ENCODE measurements around the gene PDLIM3. TPM values are rescaled to one million over a fixed set of nuclear protein-coding genes. Genes with fewer than 3 reads are reported as not detected.

The PDLIM3 gene
- polyA plus RNA-seq, 1 of the 3 experiments (the other 2 are of a cell fraction), result 0.08 TPM

DNA sequence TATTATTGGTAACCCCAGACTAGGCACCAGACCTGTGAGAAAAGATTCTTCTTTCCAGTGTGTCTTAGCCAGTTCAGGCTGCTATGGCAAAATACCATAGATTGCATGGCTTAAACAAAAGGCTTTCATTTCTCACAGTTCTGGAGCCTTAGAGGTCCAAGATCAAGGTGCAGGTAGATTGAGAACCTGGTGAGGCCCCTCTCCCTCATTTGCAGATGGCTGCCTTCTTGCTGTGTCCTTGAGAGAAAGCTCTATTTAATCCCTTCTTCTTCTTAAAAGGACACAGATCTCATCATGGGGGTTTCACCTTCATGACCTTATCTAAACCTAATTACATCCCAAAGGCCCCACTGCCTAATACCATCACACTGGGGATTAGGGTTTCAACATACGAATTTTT lies 3.5 kb upstream of the PDLIM3 start:
- no peaks in the 10 kb centered on the region for H3K79me2 ChIP-seq (ENCODE audit: insufficient read depth)
- H3K4me3 ChIP-seq (ENCODE audit: low read depth in 2 of 2, low read length in 1 of 2), result no peak overlapping the region
- H3K9me2 ChIP-seq, result no peaks in the 10 kb centered on the region
- H3K9ac ChIP-seq, result no peak overlapping the region
- CTCF ChIA-PET, result interaction anchor here (1.0 to 1.7 kb wide), 2 partner anchors 11 to 59 kb away, joined by 3 to 4 read pairs; no protein-coding TSS in a partner anchor
- no peak for DNase-seq
- no peak overlapping the region for H3K27ac ChIP-seq (ENCODE audit: low read depth in 2 of 2, low read length in 1 of 2)
- H3F3A ChIP-seq (replicated peaks; ENCODE audit: insufficient read depth), result no peaks in the 10 kb centered on the region
- no peak overlapping the region for H3K4me2 ChIP-seq
- 8% methylated on average over 1 of the region's 1 CpG for whole genome bisulfite sequencing (ENCODE audit: low lambda C conversion rate)
- H2AFZ ChIP-seq (ENCODE audit: low read depth), result no peak overlapping the region
- H3K9me3 ChIP-seq, result no peaks in the 10 kb centered on the region
- no peaks in the 10 kb centered on the region for H3K36me3 ChIP-seq (replicated peaks in 1 of 2; ENCODE audit: control insufficient read depth in 1 of 2, insufficient read depth in 2 of 2, low read length in 1 of 2)
- POLR2A ChIA-PET, result no interaction called here
- TF ChIP-seq MEF2A (IDR thresholded peaks at IDR 0.05; ENCODE audit: borderline replicate concordance, low read depth) (no peak), REST (IDR thresholded peaks at IDR 0.05; ENCODE audit: low read depth, low read length) (no peak)
- H4K20me1 ChIP-seq (ENCODE audit: insufficient read depth), result no peaks in the 10 kb centered on the region
- peaks cover 0 to 4% of the 10 kb centered on the region in 2 experiments; a peak in 1 of 4 replicates for H3K4me1 ChIP-seq (ENCODE audit: control insufficient read depth in 1 of 2, insufficient read depth in 2 of 2, low read depth in 1 of 2, low read length in 1 of 2)
- H3K27me3 ChIP-seq (ENCODE audit: insufficient read depth), result peaks cover 37% of the 10 kb centered on the region; the same call in 1 of the 2 replicates

GRCh38 chr4:185536411-185536709 lies 1.1 kb upstream of the PDLIM3 start:
- H3K79me2 ChIP-seq (ENCODE audit: insufficient read depth), result no peaks in the 10 kb centered on the region
- H4K20me1 ChIP-seq (ENCODE audit: insufficient read depth), result no peaks in the 10 kb centered on the region
- no peak overlapping the region for H2AFZ ChIP-seq (ENCODE audit: low read depth)
- no peak overlapping the region for H3K4me3 ChIP-seq (ENCODE audit: low read depth in 2 of 2, low read length in 1 of 2)
- TF ChIP-seq GATA2 (CRISPR knock-in tag; IDR thresholded peaks at IDR 0.05), result no peak
- no peak for TF ChIP-seq USF1 (IDR thresholded peaks at IDR 0.05; ENCODE audit: borderline replicate concordance, low read depth)
- no peak for TF ChIP-seq EZH2phosphoT487 (IDR thresholded peaks at IDR 0.05; ENCODE audit: borderline replicate concordance, low read depth)
- no peak for TF ChIP-seq MEF2A (IDR thresholded peaks at IDR 0.05; ENCODE audit: borderline replicate concordance, low read depth)
- no peak for TF ChIP-seq FOXJ3 (CRISPR knock-in tag; IDR thresholded peaks at IDR 0.05)
- 41% methylated on average over 4 of the region's 4 CpGs for WGBS (ENCODE audit: low lambda C conversion rate)
- CTCF ChIA-PET, result interaction anchor here (0.9 to 1.2 kb wide), 6 partner anchors 18 to 69 kb away, joined by 3 to 5 read pairs (median 4); no protein-coding TSS in a partner anchor
- no peak overlapping the region for H3K27ac ChIP-seq (ENCODE audit: low read depth in 2 of 2, low read length in 1 of 2)
- H3K9ac ChIP-seq, result no peak overlapping the region
- H3K4me1 ChIP-seq (ENCODE audit: control insufficient read depth in 1 of 2, insufficient read depth in 2 of 2, low read depth in 1 of 2, low read length in 1 of 2), result peaks cover 0 to 8% of the 10 kb centered on the region in 2 experiments; a peak in 1 of 4 replicates
- no peaks in the 10 kb centered on the region for H3K9me3 ChIP-seq
- peak; percentile 33 for DNase-seq
- peaks cover 37% of the 10 kb centered on the region; the same call in 1 of the 2 replicates for H3K27me3 ChIP-seq (ENCODE audit: insufficient read depth)
- H3K9me2 ChIP-seq, result no peaks in the 10 kb centered on the region
- no peak overlapping the region for H3K4me2 ChIP-seq
- POLR2A ChIA-PET, result no interaction called here
- no peaks in the 10 kb centered on the region for H3F3A ChIP-seq (replicated peaks; ENCODE audit: insufficient read depth)
- H3K36me3 ChIP-seq (replicated peaks in 1 of 2; ENCODE audit: control insufficient read depth in 1 of 2, insufficient read depth in 2 of 2, low read length in 1 of 2), result no peaks in the 10 kb centered on the region
